ENCODE measurements around the gene MCU. TPM values are rescaled to one million over a fixed set of nuclear protein-coding genes. Genes with fewer than 3 reads are reported as not detected.

The MCU gene
- total and polyA plus RNA-seq, 12 donors = 9.0 to 19.0 (median 14.7) TPM

DNA sequence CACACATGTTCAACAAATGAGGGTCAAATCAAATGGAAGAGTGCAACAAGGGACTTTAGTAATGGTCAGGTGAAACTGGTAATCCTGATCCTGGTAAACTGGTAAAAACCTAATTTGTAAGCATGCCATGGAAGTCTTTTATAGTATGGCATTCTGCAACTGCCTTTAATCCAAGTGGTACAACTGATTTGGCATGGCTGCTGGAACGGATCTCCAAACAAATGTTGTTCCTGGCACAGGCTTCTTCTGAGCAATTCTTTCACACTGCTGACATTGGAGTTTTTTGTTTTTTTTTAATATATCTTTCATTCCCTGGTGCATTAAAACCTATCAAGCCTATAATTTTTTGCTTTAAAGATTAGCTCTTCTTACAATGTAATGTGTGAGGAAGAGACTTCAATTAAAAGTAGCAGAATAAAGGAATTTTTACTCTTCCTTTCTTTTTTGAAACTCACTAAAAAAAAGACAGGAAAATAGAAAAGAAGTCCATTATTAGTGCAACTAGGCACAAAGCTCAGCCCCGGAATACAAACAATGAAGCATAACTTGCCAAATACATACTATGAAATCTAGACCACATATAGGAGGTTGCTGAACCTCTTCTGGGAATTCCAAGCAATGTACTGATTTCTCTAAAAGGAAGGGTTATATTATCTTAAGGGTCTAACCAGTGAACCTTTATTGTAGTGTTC is 122.3 kb downstream of the MCU start:
- DNase-seq (no peak), ATAC-seq (peak in 1 of 8 donors; percentile 38)
- Histone ChIP-seq H3K9me3 (no peaks in the 10 kb centered on the region), H3K4me3 (no peak overlapping the region), H3K36me3 (no peaks in the 10 kb centered on the region), H3K27me3 (no peaks in the 10 kb centered on the region), H3K27ac (no peak overlapping the region), H3K4me1 (peaks cover 3 to 31% (median 20%) of the 10 kb centered on the region in 9 donors)
- TF ChIP-seq CTCF (IDR thresholded peaks at IDR 0.05) = no peak
- intact Hi-C loops (cut with DNase I) = no loop called here
- 30 to 34% methylated on average over 2 of the region's 2 CpGs for WGBS, 2 donors

GRCh38 chr10:72816565-72816964 is 124.6 kb downstream of the MCU start:
- peaks cover 3 to 31% (median 15%) of the 10 kb centered on the region in 9 donors for H3K4me1 ChIP-seq
- ATAC-seq = no peak
- TF ChIP-seq CTCF (IDR thresholded peaks at IDR 0.05) = no peak
- no peaks in the 10 kb centered on the region for H3K36me3 ChIP-seq
- no peak for DNase-seq
- intact Hi-C loops (cut with DNase I) = no loop called here
- H3K9me3 ChIP-seq = no peaks in the 10 kb centered on the region
- H3K27me3 ChIP-seq = no peaks in the 10 kb centered on the region
- WGBS, 2 donors = 79 to 80% methylated on average over 1 of the region's 1 CpG
- no peak overlapping the region for H3K27ac ChIP-seq
- no peak overlapping the region for H3K4me3 ChIP-seq

DNA sequence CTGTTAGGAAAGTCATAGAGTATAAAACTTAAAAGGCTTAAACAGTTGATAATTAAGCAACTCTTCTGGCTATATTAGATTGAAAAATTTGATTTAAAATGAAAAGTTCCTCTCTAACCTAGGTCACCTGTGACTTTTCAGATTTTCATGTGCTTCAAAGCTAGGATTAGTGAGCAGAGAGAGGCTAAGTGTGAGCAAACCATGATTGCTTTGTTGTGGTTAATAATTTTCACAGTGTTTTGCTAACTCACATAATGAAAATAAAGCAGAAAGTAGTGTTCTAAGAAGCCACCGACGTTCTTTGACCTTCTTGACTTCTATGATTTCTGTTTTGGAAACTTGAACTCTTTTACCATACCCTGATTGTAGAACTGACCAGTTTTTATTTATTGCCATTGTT is 126.1 kb downstream of the MCU start:
- H3K4me3 ChIP-seq = no peak overlapping the region
- no peak for TF ChIP-seq CTCF (IDR thresholded peaks at IDR 0.05)
- ATAC-seq (no peak), DNase-seq (no peak)
- intact Hi-C loops (cut with DNase I) = no loop called here
- WGBS, 2 donors = 75 to 83% methylated on average over 2 of the region's 2 CpGs
- H3K36me3 ChIP-seq = no peaks in the 10 kb centered on the region
- no peaks in the 10 kb centered on the region for H3K27me3 ChIP-seq
- H3K4me1 ChIP-seq = peaks cover 3 to 19% (median 13%) of the 10 kb centered on the region in 9 donors
- no peak overlapping the region for H3K27ac ChIP-seq
- H3K9me3 ChIP-seq = peaks cover 0 to 9% (median 0%) of the 10 kb centered on the region in 11 donors

DNA sequence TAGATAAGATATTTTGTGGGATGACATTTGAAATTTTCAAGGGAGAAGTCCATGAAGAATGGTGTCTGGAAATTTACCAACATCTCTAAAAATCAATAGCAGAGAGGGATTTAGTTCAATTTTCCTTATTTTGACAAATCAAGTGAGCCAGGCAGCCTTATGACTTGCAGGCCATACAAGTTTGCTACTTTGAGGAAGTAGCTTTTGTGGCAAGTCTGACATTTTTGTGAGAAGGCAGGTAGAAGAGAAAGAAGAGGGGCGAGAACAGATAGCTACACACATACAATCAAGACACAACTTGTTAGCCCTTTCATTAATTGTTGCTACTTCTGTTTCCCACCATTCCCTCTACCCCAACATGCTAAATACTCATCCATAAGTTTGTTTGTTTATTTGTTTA is 127.1 kb downstream of the MCU start:
- Histone ChIP-seq H3K27ac (no peak overlapping the region), H3K9me3 (peaks cover 0 to 10% (median 0%) of the 10 kb centered on the region in 11 donors), H3K4me3 (no peak overlapping the region)

More for the DNA sequence above, 127.1 kb downstream of the MCU start:
- H3K36me3 ChIP-seq = no peaks in the 10 kb centered on the region
- intact Hi-C loops (cut with DNase I) = no loop called here
- DNase-seq (no peak), ATAC-seq (no peak)
- TF ChIP-seq CTCF (IDR thresholded peaks at IDR 0.05) = no peak
- peaks cover 1 to 14% (median 7%) of the 10 kb centered on the region in 9 donors for H3K4me1 ChIP-seq
- WGBS, 2 donors = 96 to 97% methylated on average over 1 of the region's 1 CpG
- H3K27me3 ChIP-seq = no peaks in the 10 kb centered on the region
